Endothelial cell of umbilical vein (primary cell): Measurements from ENCODE around the gene SPACA6.

Source experiments
- FOS ChIP-seq: IDR thresholded peaks from 2 replicates; pipeline ENCODE4 v1.6.1; 2011; ENCODE audit warnings: mild to moderate bottlenecking, low read length, moderate library complexity, borderline replicate concordance; ENCODE audit not compliant: insufficient read depth
- JUN ChIP-seq: IDR thresholded peaks from 2 replicates; pipeline ENCODE4 v1.6.1; 2011; ENCODE audit warnings: borderline replicate concordance, low read depth; ENCODE audit not compliant: insufficient read length, insufficient read depth
- TF ChIP-seq, protein P1 (sequence below), 2 donors: IDR thresholded peaks; 1 replicate in 1 of 2; 2 replicates in 1 of 2; pipeline ENCODE4 v1.5.1; 2011; ENCODE audit warnings: low read length in 2 of 2, mild to moderate bottlenecking in 2 of 2, moderate library complexity in 2 of 2, control low read depth in 1 of 2, inconsistent platforms in 1 of 2, low read depth in 1 of 2; ENCODE audit not compliant: insufficient read depth in 1 of 2; ENCODE audit errors: extremely low read depth in 1 of 2

DNA sequence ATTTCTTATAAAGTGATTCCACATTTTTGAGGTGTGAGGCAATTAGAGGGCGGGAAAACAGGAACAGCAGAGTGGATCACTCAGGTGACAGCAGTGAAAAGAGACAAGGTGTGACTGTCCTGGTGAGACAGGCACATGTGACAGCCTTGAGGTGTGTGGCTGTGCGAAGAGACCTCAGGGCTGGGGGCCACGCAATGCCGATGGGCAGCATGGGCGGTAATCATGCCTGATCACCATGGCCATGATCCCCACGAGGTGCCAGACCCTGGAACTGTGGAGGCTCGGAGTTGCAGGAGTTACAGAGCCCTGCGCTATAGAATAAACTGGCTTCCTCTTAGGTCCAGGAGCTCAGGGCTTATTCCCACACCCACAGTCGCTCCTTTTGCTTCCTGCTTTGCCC is 2.0 kb downstream of the SPACA6 start:
- TF ChIP-seq, protein P1, sequence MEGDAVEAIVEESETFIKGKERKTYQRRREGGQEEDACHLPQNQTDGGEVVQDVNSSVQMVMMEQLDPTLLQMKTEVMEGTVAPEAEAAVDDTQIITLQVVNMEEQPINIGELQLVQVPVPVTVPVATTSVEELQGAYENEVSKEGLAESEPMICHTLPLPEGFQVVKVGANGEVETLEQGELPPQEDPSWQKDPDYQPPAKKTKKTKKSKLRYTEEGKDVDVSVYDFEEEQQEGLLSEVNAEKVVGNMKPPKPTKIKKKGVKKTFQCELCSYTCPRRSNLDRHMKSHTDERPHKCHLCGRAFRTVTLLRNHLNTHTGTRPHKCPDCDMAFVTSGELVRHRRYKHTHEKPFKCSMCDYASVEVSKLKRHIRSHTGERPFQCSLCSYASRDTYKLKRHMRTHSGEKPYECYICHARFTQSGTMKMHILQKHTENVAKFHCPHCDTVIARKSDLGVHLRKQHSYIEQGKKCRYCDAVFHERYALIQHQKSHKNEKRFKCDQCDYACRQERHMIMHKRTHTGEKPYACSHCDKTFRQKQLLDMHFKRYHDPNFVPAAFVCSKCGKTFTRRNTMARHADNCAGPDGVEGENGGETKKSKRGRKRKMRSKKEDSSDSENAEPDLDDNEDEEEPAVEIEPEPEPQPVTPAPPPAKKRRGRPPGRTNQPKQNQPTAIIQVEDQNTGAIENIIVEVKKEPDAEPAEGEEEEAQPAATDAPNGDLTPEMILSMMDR (IDR thresholded peaks at IDR 0.05; ENCODE audit: extremely low read depth in 1 of 2, insufficient read depth in 1 of 2, low read depth in 1 of 2, low read length in 2 of 2): no peak
- TF ChIP-seq JUN: no peak
- no peak for TF ChIP-seq FOS
